ENCODE measurements around the gene CLCN1.

CLCN1 gene

DNA sequence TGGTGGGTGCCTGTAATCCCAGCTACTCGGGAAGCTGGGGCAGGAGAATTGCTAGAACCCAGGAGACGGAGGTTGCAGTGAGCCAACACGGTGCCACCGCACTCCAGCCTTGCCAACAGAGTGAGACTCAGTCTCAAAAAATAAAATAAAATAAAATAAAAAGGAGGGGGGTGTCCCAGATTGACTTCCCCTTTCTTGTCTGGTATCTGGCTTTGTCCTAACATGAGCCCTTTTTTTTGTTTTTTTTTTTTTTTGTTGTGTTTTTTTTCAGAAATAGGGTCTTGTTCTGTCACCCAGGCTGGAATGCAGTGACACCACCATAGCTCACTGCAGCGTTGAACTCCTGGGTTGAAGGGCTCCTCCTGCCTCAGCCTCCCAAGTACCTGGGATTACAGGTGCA is 23.0 kb upstream of the CLCN1 start:
- DNase-seq (ENCODE audit: low read depth in 2 of 3, low spot score in 2 of 3): no peak

DNA sequence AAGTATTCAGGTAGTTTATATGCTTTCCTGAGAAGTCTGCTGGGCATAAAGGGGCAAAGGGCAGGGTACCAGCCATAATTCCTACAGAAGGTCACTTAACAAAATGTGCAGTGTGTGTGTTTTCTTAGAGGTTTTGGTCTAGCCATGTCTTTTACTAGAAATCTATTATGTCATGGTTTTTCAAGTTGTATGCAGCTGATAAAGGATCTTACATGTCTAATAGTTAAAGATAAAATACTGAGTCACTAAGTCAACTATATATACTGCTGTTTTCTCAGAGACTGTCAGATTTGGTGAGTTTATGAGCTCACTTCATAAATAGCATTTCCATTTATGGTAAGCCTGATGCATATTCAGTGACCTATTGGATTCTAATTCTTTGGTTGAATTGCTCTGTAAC is 20.0 kb upstream of the CLCN1 start:
- no peak for DNase-seq (ENCODE audit: low read depth in 2 of 3, low spot score in 2 of 3)

DNA sequence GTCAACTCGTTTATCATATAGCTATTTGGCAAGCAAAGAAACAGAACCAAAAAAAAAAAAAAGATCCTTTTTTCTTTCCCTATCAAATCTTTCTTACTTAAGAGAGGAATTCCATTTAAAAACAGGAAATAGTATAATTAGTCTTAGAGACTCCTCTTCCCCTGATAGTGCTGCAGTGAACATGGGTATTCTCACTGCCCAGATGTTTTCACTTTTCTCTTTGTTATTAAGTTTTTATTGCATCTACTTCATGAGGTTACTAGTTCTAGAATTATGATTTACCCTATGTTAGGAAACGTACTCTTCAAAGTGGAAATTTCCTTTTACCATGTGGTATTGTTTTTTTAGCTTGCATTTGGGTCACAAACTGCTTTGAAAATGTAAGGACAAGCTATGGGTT is 19.2 kb upstream of the CLCN1 start:
- DNase-seq (ENCODE audit: low read depth in 2 of 3, low spot score in 2 of 3): no peak

DNA sequence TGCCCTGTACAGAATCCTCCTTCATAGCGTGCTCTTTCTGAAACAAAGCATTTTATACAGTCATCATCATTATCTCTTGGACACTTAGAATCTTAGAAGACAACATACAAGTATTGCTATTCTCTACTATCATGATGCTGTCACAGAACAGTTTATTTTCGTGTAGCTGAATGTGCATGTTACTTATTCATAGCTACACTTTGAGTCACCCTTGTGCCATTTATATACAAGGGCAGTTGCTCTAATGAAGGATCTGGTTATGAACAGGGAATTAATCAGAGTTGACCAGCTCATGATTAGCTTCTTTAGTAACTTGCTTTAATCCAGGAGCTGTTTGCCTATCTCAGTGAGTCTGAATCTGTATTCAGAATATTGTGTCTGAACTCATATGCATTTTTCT is 16.6 kb upstream of the CLCN1 start:
- no peak for DNase-seq (ENCODE audit: low read depth in 2 of 3, low spot score in 2 of 3)

DNA sequence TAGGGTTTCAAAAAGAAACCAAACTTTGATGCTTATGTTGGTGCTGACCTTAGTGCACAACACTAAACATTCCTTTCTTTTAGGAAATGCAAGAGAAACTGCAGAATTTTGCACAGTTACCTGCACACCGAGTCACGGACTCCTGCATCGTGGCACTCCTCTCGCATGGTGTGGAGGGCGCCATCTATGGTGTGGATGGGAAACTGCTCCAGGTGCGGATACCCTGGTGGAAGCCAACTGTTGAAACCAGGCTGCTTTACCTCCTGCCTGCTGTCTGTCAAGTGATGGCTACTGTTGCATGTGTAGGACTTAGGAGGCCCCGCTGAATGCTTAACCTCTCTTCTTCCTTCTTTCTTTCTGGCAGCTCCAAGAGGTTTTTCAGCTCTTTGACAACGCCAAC is 16.1 kb upstream of the CLCN1 start:
- no peak for DNase-seq (ENCODE audit: low read depth in 2 of 3, low spot score in 2 of 3)

DNA sequence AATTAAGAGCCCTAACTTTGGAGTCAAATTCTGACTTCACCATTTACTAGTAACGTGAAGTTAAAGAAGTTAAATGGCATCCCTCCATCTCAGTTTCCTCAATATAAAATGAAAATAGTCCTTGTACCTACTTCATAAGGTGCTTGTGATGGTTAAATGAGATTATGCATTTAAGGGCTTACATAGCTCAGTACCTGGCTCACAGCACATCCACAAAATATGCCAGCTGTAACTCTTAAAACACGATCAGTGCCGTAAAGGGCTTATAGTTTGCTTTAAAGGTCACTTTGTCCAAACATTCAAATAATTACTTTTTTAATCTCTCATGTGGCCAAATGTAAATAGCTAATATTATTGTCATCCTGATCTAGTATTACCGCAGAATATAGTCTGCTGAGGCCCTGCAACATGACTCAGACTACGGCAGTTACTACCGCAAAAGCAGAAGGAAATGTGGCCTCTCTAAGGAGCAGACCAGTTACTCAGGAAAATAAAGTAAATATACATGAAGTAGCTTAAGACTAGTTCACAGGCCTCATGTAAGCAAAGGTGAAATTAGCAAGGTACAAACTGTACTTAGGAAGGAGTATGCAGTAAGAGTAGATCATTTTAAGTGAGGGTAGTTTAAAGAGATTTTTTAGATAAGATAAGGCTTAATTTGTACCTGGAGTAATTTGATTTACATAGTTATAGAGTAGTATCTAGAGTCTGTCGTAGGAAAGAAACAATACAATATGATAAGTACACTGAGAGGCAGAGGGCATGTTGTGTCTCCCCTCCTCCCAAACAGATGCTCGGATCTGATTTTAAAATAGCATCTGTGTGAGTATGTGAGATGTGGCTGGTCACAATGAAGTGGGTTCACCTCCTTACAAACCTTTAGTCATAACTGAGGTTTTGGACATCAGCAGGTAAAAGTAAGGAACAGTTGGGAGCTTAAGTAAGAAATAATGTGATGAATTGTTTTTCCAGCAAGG is 14.7 kb upstream of the CLCN1 start:
- no peak for DNase-seq (ENCODE audit: low read depth in 2 of 3, low spot score in 2 of 3)

DNA sequence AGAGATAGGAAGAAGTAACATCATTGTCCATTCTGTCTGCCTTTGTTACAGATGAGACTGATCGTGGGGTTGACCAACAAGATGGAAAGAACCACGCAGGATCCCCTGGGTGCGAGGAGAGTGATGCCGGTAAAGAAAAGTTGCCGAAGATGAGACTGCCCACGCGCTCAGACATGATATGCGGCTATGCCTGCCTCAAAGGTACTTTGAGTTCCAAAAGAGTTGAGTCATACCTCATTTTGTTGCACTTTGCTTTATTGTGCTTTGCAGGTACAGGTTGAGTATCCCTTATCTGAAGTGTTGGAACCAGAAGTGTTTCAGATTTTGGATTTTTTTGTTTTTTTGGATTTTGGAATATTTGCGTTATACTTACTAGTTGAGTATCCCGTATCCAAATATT is 12.2 kb upstream of the CLCN1 start:
- DNase-seq (ENCODE audit: low read depth in 2 of 3, low spot score in 2 of 3): no peak

DNA sequence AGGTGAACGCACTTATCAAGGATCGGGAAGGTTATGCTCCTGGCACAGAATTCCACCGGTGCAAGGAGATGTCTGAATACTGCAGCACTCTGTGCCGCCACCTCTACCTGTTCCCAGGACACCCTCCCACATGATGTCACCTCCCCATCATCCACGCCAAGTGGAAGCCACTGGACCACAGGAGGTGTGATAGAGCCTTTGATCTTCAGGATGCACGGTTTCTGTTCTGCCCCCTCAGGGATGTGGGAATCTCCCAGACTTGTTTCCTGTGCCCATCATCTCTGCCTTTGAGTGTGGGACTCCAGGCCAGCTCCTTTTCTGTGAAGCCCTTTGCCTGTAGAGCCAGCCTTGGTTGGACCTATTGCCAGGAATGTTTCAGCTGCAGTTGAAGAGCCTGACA is 11.0 kb upstream of the CLCN1 start:
- DNase-seq (ENCODE audit: low read depth in 2 of 3, low spot score in 2 of 3): no peak

DNA sequence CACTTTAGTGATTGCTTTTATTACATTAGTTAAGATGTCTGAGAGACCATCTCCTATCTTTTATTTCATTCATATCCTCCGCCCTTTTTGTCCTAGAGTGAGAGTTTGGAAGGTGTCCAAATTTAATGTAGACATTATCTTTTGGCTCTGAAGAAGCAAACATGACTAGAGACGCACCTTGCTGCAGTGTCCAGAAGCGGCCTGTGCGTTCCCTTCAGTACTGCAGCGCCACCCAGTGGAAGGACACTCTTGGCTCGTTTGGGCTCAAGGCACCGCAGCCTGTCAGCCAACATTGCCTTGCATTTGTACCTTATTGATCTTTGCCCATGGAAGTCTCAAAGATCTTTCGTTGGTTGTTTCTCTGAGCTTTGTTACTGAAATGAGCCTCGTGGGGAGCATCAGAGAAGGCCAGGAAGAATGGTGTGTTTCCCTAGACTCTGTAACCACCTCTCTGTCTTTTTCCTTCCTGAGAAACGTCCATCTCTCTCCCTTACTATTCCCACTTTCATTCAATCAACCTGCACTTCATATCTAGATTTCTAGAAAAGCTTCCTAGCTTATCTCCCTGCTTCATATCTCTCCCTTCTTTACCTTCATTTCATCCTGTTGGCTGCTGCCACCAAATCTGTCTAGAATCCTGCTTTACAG is 10.4 kb upstream of the CLCN1 start:
- peak in 2 of 3 experiments; percentile 43 to 55 for DNase-seq (ENCODE audit: low read depth in 2 of 3, low spot score in 2 of 3)

DNA sequence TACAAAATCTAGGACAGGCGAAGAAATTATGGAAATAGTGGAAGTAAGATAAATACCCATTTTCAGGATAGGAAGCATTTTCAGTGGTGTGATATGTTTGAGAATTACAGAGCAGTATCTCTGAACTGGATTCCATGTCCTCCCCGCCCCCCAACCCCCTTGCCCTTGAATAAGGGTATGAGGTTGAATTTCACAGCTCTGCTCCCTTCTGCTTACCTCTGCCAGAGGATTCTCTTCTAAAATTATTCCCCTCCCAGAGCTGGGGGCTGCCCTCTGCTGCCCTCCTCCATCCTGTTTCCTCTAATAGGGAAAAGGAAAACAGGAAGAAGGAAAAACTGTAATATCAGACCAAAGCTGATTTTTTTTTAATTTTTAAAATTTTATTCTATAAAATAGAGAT is 7.3 kb upstream of the CLCN1 start:
- DNase-seq (ENCODE audit: low read depth in 2 of 3, low spot score in 2 of 3): no peak

DNA sequence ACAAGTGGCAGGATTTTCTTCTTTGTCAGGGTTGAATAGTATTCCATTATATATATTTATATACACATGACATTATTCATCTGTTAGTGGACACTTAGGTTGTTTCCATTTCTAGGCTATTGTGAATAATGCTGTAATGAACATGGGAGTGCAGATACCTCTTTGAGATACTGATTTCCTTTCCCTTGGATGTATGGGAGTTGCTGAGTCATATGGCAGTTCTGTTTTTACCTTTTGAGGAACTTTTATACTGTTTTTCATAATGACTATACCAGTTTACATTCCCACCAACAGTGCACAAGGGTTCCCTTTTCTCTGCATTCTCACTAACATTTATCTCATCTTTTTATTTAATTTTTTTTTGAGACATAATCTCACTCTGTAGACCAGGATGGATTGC is 1.8 kb upstream of the CLCN1 start:
- DNase-seq (ENCODE audit: low read depth in 2 of 3, low spot score in 2 of 3): no peak

DNA sequence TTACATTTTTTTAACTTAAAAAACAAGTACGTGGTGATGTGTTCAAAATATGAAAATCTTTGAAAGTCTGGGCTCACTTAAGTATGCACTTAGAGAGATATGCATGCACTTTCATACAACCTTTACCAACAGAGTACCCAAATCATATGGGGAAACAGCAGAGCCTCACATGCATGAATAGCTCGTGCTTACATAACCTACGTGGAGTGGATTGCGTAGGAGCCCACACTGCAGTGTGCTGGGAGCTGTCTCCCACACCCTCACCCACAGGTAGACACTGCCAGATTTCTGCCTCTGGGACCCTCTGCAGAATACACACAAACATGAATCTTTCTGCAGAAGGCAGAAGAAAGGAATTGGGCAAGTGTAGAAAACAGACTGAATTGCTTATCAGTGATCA is 581 bp downstream of the CLCN1 start:
- no peak for DNase-seq (ENCODE audit: low read depth in 2 of 3, low spot score in 2 of 3)

DNA sequence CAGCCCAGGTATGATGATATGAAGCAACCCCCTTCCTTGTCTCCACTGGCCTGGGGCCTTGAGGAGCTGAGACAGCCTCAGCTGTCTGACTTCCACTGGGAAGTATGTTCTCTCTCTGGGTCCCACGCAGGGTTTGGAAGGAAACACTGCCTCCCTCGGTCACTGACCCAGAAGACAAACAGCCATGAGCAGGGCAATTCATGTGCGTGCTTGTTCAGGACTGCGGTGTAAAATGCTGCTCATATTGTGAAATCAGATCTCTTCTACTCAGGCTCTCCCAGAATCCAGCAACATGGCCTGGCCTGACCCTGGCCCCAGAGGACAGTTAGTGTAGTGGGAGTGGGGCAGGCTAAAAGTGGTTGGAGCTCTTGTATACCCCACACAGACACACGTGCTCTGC is 2.8 kb downstream of the CLCN1 start:
- DNase-seq (ENCODE audit: low read depth in 2 of 3, low spot score in 2 of 3): no peak

DNA sequence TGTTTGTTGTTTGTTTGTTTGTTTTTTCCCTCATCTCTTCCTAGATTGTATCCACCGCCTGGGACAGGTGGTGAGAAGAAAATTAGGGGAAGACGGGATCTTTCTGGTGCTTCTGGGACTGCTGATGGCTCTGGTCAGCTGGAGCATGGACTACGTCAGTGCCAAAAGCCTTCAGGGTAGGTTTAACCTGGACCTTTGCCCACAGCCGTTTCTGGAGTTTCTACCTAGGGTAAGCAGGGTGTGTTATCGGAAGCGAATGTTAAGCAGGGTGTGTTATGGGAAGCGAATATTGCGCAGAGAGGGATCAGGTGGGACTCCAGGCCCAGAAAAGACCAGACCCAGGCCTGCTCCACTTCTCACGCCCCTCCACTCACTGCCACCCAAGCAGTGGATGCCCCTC is 4.7 kb downstream of the CLCN1 start:
- DNase-seq (ENCODE audit: low read depth in 2 of 3, low spot score in 2 of 3): no peak

DNA sequence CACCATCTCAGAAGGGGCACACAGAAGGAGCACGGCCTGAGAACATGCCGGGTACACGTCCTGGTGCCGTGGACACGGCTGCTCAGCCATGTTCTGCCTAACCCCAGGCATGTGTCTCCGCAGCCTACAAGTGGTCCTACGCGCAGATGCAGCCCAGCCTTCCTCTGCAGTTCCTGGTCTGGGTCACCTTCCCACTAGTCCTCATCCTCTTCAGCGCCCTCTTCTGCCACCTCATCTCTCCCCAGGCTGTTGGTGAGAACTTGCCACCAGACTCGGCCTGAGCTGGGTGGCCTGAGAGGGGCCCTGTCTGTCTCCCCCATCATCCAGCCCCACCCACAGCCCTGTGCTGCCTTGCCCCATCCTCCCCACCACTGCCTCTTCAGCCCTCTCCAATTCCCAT is 5.3 kb downstream of the CLCN1 start:
- no peak for DNase-seq (ENCODE audit: low read depth in 2 of 3, low spot score in 2 of 3)

DNA sequence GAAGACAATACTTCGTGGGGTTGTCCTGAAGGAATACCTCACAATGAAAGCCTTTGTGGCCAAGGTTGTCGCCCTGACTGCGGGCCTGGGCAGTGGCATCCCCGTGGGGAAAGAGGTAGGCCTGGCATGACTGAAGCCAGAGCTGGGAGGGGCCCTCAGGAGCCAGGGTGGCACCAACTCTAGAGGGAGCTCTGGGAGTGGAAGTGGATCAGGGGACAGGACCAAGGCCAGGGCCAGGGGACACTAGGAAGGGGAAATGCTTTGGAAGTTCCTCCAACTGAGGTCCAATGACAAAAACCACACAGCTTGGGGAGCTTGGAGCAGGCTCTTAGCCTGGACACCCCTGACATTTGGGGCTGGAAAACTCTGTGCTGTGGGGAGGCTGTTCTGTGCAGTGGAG is 5.8 kb downstream of the CLCN1 start:
- DNase-seq (ENCODE audit: low read depth in 2 of 3, low spot score in 2 of 3): no peak

DNA sequence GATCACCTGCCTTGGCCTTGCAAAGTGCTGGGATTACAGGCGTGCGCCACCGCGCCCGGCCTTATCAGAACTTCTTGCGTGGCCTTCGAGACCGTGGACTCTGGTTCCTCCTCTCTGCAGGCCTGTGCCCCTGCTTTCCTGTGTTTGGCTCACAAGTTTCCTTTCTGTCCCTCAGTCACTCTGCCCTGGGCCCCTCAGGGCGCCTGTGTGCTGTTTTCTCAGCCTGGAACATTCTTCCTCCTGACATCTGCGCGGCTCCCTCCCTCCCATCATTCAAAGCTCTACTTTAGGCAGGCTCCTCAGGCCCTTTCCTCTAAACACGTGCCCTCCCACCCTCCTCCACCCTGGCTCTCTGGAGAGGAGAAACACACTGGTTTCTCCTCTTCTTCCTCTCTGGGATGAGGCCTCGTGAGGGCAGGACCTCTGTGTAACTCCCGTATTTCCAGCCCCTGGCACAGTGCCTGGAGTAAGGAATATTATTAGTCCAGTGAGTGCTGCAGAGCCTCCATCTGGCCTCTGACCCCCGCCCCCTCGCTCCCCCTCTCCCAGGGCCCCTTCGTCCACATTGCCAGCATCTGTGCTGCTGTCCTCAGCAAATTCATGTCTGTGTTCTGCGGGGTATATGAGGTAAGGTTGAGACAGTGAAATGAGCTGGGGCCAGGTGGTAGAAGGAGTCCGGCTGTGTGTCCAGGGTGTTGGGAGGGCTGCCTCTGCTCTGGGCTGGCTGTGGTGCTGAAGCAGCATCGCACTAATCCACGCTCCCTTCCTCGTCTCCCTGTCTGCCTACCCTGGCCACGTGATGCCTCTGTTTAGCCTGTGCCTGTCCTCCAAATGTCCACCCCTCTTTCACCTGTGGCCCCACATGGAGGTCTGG is 7.1 kb downstream of the CLCN1 start:
- DNase-seq (ENCODE audit: low read depth in 2 of 3, low spot score in 2 of 3): no peak

DNA sequence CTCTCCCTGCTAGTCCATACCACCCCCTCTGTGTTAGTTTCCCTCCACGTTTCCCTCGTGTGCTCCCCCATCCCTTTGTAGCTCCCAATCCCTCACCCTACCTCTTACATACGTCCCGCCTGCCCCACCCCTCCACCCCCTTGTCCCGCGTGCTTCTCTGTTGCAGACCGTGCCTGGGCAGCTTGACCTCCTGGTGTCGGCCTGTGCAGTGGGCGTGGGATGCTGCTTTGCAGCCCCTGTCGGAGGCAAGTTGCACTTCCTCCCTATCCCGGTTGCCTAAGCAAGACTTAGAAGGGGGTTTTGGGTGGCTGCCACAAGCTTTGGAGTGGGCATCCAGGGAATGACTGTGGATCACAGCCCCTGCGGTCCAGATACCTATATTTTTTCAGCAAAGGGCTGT is 7.7 kb downstream of the CLCN1 start:
- DNase-seq (ENCODE audit: low read depth in 2 of 3, low spot score in 2 of 3): no peak

DNA sequence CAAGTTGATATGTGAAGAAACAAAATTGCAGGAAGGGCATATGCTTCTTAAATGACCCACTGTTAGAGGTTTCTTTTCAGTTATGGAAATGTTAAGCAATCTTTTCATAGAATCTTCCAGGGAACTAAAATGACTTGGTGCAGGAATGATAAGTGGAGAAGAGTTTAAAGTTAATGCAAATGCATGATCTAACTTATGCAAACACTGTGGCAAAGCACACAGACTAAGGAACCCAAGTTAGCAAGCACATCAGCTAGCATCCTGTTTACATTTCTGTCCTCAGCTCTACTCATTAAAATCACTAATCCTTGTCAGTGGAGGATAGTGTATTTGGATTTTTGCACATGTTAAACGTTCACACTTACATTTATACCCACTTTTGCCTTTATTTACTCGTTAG is 9.3 kb downstream of the CLCN1 start:
- DNase-seq (ENCODE audit: low read depth in 2 of 3, low spot score in 2 of 3): no peak

DNA sequence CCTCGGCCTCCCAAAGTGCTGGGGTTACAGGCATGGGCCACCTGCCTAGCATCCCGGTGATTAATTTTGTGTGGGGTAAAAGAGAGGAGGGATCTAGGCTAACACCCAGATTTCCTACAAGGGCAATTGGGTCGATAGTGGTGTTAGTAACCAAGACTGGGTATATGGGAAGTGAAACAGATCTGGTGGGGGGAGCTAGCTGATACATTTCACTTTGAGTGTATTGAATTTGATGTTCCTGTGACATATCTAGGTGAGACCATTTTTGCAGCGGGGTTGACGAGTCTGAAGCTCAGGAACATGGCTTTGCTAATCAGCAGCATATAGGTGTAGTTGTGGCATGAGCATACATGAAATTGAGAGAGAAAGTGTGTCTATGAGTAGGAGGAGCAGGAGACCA is 12.0 kb downstream of the CLCN1 start:
- DNase-seq (ENCODE audit: low read depth in 2 of 3, low spot score in 2 of 3): no peak

DNA sequence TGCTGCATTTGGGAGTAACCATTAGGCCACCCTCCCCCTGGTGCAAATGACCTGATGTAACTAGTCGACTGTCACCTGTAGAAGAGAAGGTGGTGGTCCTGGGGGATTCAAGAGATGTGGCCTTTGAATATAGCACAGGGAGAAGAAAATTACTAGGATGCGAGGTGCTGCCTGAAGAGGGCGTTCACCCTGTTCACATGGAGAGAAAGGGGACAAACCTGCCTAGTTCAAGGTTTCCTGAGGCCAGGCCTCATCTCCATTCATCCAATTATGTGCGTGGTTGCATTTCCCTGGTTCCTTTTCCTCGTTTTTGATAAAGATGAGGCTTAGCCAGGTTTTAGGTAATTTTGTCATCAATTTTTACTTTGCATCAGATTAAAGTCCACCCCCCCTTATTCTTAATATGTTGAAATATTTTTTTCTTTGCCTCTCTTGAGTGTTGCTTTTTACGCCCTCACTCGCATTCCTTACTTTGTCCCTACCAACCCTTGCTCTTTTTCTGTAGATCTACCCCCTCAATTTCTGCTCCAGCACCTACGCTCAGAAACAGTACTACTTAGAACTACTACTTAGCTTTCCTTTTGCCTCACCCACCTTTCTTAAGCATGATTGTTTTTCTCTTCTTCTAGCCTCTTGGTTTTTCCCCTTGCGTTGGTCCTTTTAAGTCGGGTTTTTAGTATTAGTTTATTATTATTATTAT is 13.7 kb downstream of the CLCN1 start:
- no peak for DNase-seq (ENCODE audit: low read depth in 2 of 3, low spot score in 2 of 3)

Data from activated CD8-positive, alpha-beta memory T cell treated with anti-CD3 and anti-CD28 coated beads for 48 hours (primary cell).